ENCODE data around the gene ENPP7.
"Not testable (repeated sequence)": the region's sequence is repeated elsewhere in the genome, so short reads cannot be mapped to it uniquely, and the experiment has no call there.

ENPP7 gene

GRCh38 chr17:79754903-79755302 is 24.2 kb downstream of the ENPP7 start:
- not testable (repeated sequence) for H3K4me1 ChIP-seq (ENCODE audit: control insufficient read depth, insufficient read depth, low read length, unreplicated experiment); H3K79me2 ChIP-seq (ENCODE audit: control insufficient read depth, insufficient read depth, low read length, unreplicated experiment); H3K36me3 ChIP-seq (ENCODE audit: insufficient read depth, low read length); H2AFZ ChIP-seq (ENCODE audit: low read length, unreplicated experiment); H3K4me3 ChIP-seq (ENCODE audit: low read depth, low read length); H3K27ac ChIP-seq (ENCODE audit: low read depth, low read length)
- peaks cover 30% of the 10 kb centered on the region for H3K27me3 ChIP-seq (ENCODE audit: insufficient read depth, low read length)

GRCh38 chr17:79755591-79755990 is 24.8 kb downstream of the ENPP7 start:
- Histone ChIP-seq H3K36me3 (ENCODE audit: insufficient read depth, low read length) (no peaks in the 10 kb centered on the region), H3K4me3 (ENCODE audit: low read depth, low read length) (no peak overlapping the region), H3K79me2 (ENCODE audit: control insufficient read depth, insufficient read depth, low read length, unreplicated experiment) (no peaks in the 10 kb centered on the region), H3K4me1 (ENCODE audit: control insufficient read depth, insufficient read depth, low read length, unreplicated experiment) (no peaks in the 10 kb centered on the region), H2AFZ (ENCODE audit: low read length, unreplicated experiment) (no peak overlapping the region), H3K27ac (ENCODE audit: low read depth, low read length) (no peak overlapping the region), H3K27me3 (ENCODE audit: insufficient read depth, low read length) (peaks cover 30% of the 10 kb centered on the region)

- Histone ChIP-seq H3K4me1 (ENCODE audit: control insufficient read depth, insufficient read depth, low read length, unreplicated experiment) (no peaks in the 10 kb centered on the region), H3K27ac (ENCODE audit: low read depth, low read length) (no peak overlapping the region), H3K4me3 (ENCODE audit: low read depth, low read length) (no peak overlapping the region), H3K79me2 (ENCODE audit: control insufficient read depth, insufficient read depth, low read length, unreplicated experiment) (no peaks in the 10 kb centered on the region), H2AFZ (ENCODE audit: low read length, unreplicated experiment) (no peak overlapping the region), H3K36me3 (ENCODE audit: insufficient read depth, low read length) (no peaks in the 10 kb centered on the region), H3K27me3 (ENCODE audit: insufficient read depth, low read length) (peaks cover 19% of the 10 kb centered on the region)
These were observed 26.5 kb downstream of the ENPP7 start for GRCh38 chr17:79757140-79757745.

- H3K27me3 ChIP-seq (ENCODE audit: insufficient read depth, low read length), result peaks cover 18% of the 10 kb centered on the region; the same call in 1 of the 2 replicates
- H3K36me3 ChIP-seq (ENCODE audit: insufficient read depth, low read length), result no peaks in the 10 kb centered on the region
- H3K4me1 ChIP-seq (ENCODE audit: control insufficient read depth, insufficient read depth, low read length, unreplicated experiment), result no peaks in the 10 kb centered on the region
- H3K4me3 ChIP-seq (ENCODE audit: low read depth, low read length), result no peak overlapping the region
- H2AFZ ChIP-seq (ENCODE audit: low read length, unreplicated experiment), result no peak overlapping the region
- H3K27ac ChIP-seq (ENCODE audit: low read depth, low read length), result no peak overlapping the region
- H3K79me2 ChIP-seq (ENCODE audit: control insufficient read depth, insufficient read depth, low read length, unreplicated experiment), result no peaks in the 10 kb centered on the region
These were observed 27.5 kb downstream of the ENPP7 start for GRCh38 chr17:79758271-79758670.

- Histone ChIP-seq H3K4me1 (ENCODE audit: control insufficient read depth, insufficient read depth, low read length, unreplicated experiment) (no peaks in the 10 kb centered on the region), H3K79me2 (ENCODE audit: control insufficient read depth, insufficient read depth, low read length, unreplicated experiment) (no peaks in the 10 kb centered on the region), H3K36me3 (ENCODE audit: insufficient read depth, low read length) (no peaks in the 10 kb centered on the region), H3K4me3 (ENCODE audit: low read depth, low read length) (no peak overlapping the region), H3K27me3 (ENCODE audit: insufficient read depth, low read length) (peaks cover 17% of the 10 kb centered on the region; the same call in 1 of the 2 replicates), H3K27ac (ENCODE audit: low read depth, low read length) (no peak overlapping the region), H2AFZ (ENCODE audit: low read length, unreplicated experiment) (no peak overlapping the region)
These were observed 29.6 kb downstream of the ENPP7 start for GRCh38 chr17:79760197-79760906.

- Histone ChIP-seq H2AFZ (ENCODE audit: low read length, unreplicated experiment) (no peak overlapping the region), H3K79me2 (ENCODE audit: control insufficient read depth, insufficient read depth, low read length, unreplicated experiment) (no peaks in the 10 kb centered on the region), H3K27ac (ENCODE audit: low read depth, low read length) (no peak overlapping the region), H3K4me3 (ENCODE audit: low read depth, low read length) (no peak overlapping the region), H3K36me3 (ENCODE audit: insufficient read depth, low read length) (no peaks in the 10 kb centered on the region), H3K27me3 (ENCODE audit: insufficient read depth, low read length) (peaks cover 16% of the 10 kb centered on the region), H3K4me1 (ENCODE audit: control insufficient read depth, insufficient read depth, low read length, unreplicated experiment) (no peaks in the 10 kb centered on the region)
These were observed 31.3 kb downstream of the ENPP7 start for GRCh38 chr17:79761894-79762589.

- Histone ChIP-seq H3K4me1 (ENCODE audit: control insufficient read depth, insufficient read depth, low read length, unreplicated experiment) (no peaks in the 10 kb centered on the region), H2AFZ (ENCODE audit: low read length, unreplicated experiment) (no peak overlapping the region), H3K36me3 (ENCODE audit: insufficient read depth, low read length) (no peaks in the 10 kb centered on the region), H3K27me3 (ENCODE audit: insufficient read depth, low read length) (peaks cover 14% of the 10 kb centered on the region), H3K4me3 (ENCODE audit: low read depth, low read length) (no peak overlapping the region), H3K27ac (ENCODE audit: low read depth, low read length) (no peak overlapping the region), H3K79me2 (ENCODE audit: control insufficient read depth, insufficient read depth, low read length, unreplicated experiment) (no peaks in the 10 kb centered on the region)
These were observed 35.0 kb downstream of the ENPP7 start for GRCh38 chr17:79765708-79766107.

GRCh38 chr17:79769570-79770506 is 39.1 kb downstream of the ENPP7 start:
- Histone ChIP-seq H3K27me3 (ENCODE audit: insufficient read depth, low read length) (peaks cover 36% of the 10 kb centered on the region), H3K4me1 (ENCODE audit: control insufficient read depth, insufficient read depth, low read length, unreplicated experiment) (no peaks in the 10 kb centered on the region), H3K27ac (ENCODE audit: low read depth, low read length) (no peak overlapping the region), H3K36me3 (ENCODE audit: insufficient read depth, low read length) (no peaks in the 10 kb centered on the region), H2AFZ (ENCODE audit: low read length, unreplicated experiment) (no peak overlapping the region), H3K4me3 (ENCODE audit: low read depth, low read length) (no peak overlapping the region), H3K79me2 (ENCODE audit: control insufficient read depth, insufficient read depth, low read length, unreplicated experiment) (no peaks in the 10 kb centered on the region)

GRCh38 chr17:79771276-79771675 is 40.5 kb downstream of the ENPP7 start:
- Histone ChIP-seq H3K27ac (ENCODE audit: low read depth, low read length) (no peak overlapping the region), H3K36me3 (ENCODE audit: insufficient read depth, low read length) (no peaks in the 10 kb centered on the region), H3K27me3 (ENCODE audit: insufficient read depth, low read length) (peaks cover 51% of the 10 kb centered on the region), H3K79me2 (ENCODE audit: control insufficient read depth, insufficient read depth, low read length, unreplicated experiment) (no peaks in the 10 kb centered on the region), H2AFZ (ENCODE audit: low read length, unreplicated experiment) (no peak overlapping the region), H3K4me1 (ENCODE audit: control insufficient read depth, insufficient read depth, low read length, unreplicated experiment) (no peaks in the 10 kb centered on the region), H3K4me3 (ENCODE audit: low read depth, low read length) (no peak overlapping the region)

- H3K36me3 ChIP-seq (ENCODE audit: insufficient read depth, low read length); H3K4me1 ChIP-seq (ENCODE audit: control insufficient read depth, insufficient read depth, low read length, unreplicated experiment); H3K27ac ChIP-seq (ENCODE audit: low read depth, low read length); H2AFZ ChIP-seq (ENCODE audit: low read length, unreplicated experiment); H3K79me2 ChIP-seq (ENCODE audit: control insufficient read depth, insufficient read depth, low read length, unreplicated experiment); H3K4me3 ChIP-seq (ENCODE audit: low read depth, low read length): not testable (repeated sequence)
- peaks cover 59% of the 10 kb centered on the region for H3K27me3 ChIP-seq (ENCODE audit: insufficient read depth, low read length)
These were observed 42.0 kb downstream of the ENPP7 start for GRCh38 chr17:79772726-79773125.

Data from ACC112 (cell line).